Measurements from ENCODE around the gene SRCIN1. TPM values are rescaled to one million over a fixed set of nuclear protein-coding genes. Genes with fewer than 3 reads are reported as not detected.

The SRCIN1 gene
- total RNA-seq, 1 experiment from 2014 or later = 6.9 TPM

- H2BK20ac ChIP-seq (ENCODE audit: low read depth, low read length, poor library complexity, severe bottlenecking) = no peak overlapping the region
- no peak overlapping the region for H2AK5ac ChIP-seq (ENCODE audit: insufficient read length, low read length)
- no peak overlapping the region for H3K18ac ChIP-seq (ENCODE audit: insufficient read length, low read depth, low read length)
- H3K36me3 Mint-ChIP-seq (ENCODE audit: insufficient read depth in 1 of 3, low read depth in 3 of 3) = no peaks in the 10 kb centered on the region; a peak in 1 of 7 replicates
- no peaks in the 10 kb centered on the region for H3K79me2 ChIP-seq (ENCODE audit: insufficient read depth, low read length)
- H3K56ac ChIP-seq (ENCODE audit: insufficient read length, low read depth, low read length) = no peak overlapping the region
- no peaks in the 10 kb centered on the region for H3K9me3 Mint-ChIP-seq
- no peak overlapping the region for H3K27ac ChIP-seq (ENCODE audit: insufficient read length, low read depth, low read length)
- no peak overlapping the region for H3T11ph ChIP-seq (ENCODE audit: low read length)
- no peak overlapping the region for H4K5ac ChIP-seq (ENCODE audit: insufficient read length, low read depth, low read length)
- H3K4me2 ChIP-seq (ENCODE audit: insufficient read depth, insufficient read length, low read length) = no peak overlapping the region
- H3K4ac ChIP-seq (ENCODE audit: low read depth, low read length) = no peak overlapping the region
- no peaks in the 10 kb centered on the region for H4K20me1 ChIP-seq (ENCODE audit: control insufficient read depth, insufficient read depth, insufficient read length)
- peaks cover 2% of the 10 kb centered on the region; the same call in 1 of the 2 replicates for H3K27me3 ChIP-seq (ENCODE audit: insufficient read depth, low read length)
- H2BK12ac ChIP-seq (ENCODE audit: insufficient read length, low read depth, low read length) = no peak overlapping the region
- peaks cover 9% of the 10 kb centered on the region for H3K23me2 ChIP-seq (ENCODE audit: insufficient read length, low read depth, low read length, poor library complexity, severe bottlenecking)
- H3K27ac Mint-ChIP-seq = no peak overlapping the region
- H3K4me1 ChIP-seq (ENCODE audit: insufficient read depth, low read length) = peaks cover 18% of the 10 kb centered on the region
- no peak for DNase-seq
- no peak overlapping the region for H2BK120ac ChIP-seq (ENCODE audit: low read depth, low read length, poor library complexity, severe bottlenecking)
- no CpG with 5 or more reads among the region's 1 CpG for WGBS (ENCODE audit: extremely low coverage, insufficient read length, low lambda C conversion rate)
- H3K9me3 ChIP-seq (ENCODE audit: control insufficient read depth, low read depth, low read length) = no peaks in the 10 kb centered on the region
- no peak overlapping the region; a peak in 1 of 5 replicates for H3K4me3 Mint-ChIP-seq
- H2AFZ ChIP-seq (ENCODE audit: low read length) = no peak overlapping the region
- no peak overlapping the region for H2BK5ac ChIP-seq (ENCODE audit: insufficient read length, low read length)
- no peak overlapping the region for H3K14ac ChIP-seq (ENCODE audit: insufficient read depth, low read length)
- no peaks in the 10 kb centered on the region for H3K79me1 ChIP-seq (ENCODE audit: insufficient read depth, low read depth, low read length, poor library complexity, severe bottlenecking)
- no peak overlapping the region for H4K8ac ChIP-seq (replicated peaks; ENCODE audit: insufficient read length, low read depth, low read length)
- no peak overlapping the region for H3K9ac ChIP-seq (ENCODE audit: extremely low read depth, insufficient read length, low read length)
- no peak overlapping the region for H4K91ac ChIP-seq (ENCODE audit: insufficient read length, low read depth, low read length)
- no peak for TF ChIP-seq CTCF (conservative IDR thresholded peaks at IDR 0.05)
- peaks cover 77 to 92% of the 10 kb centered on the region in 2 experiments for H3K4me1 Mint-ChIP-seq
- peaks cover 42% of the 10 kb centered on the region for H3K27me3 Mint-ChIP-seq (ENCODE audit: low read depth)
- H2BK15ac ChIP-seq (ENCODE audit: low read depth, low read length) = no peak overlapping the region
- H3K23ac ChIP-seq (ENCODE audit: insufficient read length, low read depth, low read length) = no peak overlapping the region
Measured at GRCh38 chr17:38597375-38597774, 8.4 kb downstream of the SRCIN1 start.

Measured in H9 (cell line).